ENCODE measurements around the gene SLC7A1.

The SLC7A1 gene

DNA sequence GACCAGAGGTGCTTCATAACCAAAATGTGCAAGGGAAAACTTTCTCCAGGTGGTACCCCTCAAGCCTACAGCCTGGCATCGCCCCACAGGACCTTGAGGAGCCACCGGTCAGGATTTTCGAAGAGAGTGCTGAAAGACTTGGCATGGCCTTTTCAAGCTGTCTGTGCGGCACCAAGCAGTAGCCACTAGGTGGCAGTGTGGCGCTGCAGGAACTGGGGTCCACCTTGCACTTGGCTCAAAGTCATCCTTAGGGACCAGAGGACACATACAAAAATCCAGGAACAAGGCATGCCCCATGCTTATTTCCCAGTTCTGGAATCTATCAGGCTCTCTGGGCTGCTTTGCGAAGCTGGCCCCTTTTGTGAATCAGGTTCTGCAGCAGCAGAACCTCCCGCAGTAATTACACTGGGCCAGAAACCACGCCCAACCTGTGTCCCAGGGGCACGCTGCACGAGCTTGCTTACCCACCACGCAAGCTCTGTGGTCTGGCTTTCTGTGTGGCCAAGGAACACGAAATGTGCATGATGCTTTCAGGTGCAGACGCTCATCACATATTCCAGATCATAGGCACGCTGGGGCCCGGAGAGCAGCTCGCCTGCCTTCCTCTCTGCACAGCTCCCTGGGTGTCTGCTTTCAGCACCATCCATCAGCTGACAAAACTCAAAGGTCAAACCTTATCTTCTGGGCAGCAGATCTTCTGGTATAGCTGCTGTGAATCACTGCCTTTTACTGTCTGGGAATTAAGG, 87.2 kb downstream of the SLC7A1 start:
- Histone ChIP-seq H3K27me3 (ENCODE audit: low read length) (no peaks in the 10 kb centered on the region), H3K4me3 (ENCODE audit: insufficient read depth, low read length, poor library complexity, severe bottlenecking) (no peak overlapping the region), H3K79me2 (ENCODE audit: insufficient read depth, low read length) (no peaks in the 10 kb centered on the region), H3K27ac (ENCODE audit: low read depth, low read length) (no peak overlapping the region), H3K36me3 (ENCODE audit: low read length) (no peaks in the 10 kb centered on the region; the same call in 1 of the 2 replicates), H3K9me2 (replicated peaks; ENCODE audit: insufficient read depth, low read length) (no peaks in the 10 kb centered on the region), H3K9me3 (ENCODE audit: insufficient read depth, low read length) (no peaks in the 10 kb centered on the region), H4K20me1 (ENCODE audit: low read depth, low read length) (no peaks in the 10 kb centered on the region; the same call in 1 of the 2 replicates), H3K4me2 (ENCODE audit: low read depth, low read length, poor library complexity, severe bottlenecking) (no peak overlapping the region), H3K9ac (ENCODE audit: low read length) (no peak overlapping the region), H3F3A (ENCODE audit: insufficient read depth) (peaks cover 10% of the 10 kb centered on the region), H2AFZ (ENCODE audit: low read depth, low read length, severe bottlenecking) (no peak overlapping the region)
- TF ChIP-seq, protein P1, sequence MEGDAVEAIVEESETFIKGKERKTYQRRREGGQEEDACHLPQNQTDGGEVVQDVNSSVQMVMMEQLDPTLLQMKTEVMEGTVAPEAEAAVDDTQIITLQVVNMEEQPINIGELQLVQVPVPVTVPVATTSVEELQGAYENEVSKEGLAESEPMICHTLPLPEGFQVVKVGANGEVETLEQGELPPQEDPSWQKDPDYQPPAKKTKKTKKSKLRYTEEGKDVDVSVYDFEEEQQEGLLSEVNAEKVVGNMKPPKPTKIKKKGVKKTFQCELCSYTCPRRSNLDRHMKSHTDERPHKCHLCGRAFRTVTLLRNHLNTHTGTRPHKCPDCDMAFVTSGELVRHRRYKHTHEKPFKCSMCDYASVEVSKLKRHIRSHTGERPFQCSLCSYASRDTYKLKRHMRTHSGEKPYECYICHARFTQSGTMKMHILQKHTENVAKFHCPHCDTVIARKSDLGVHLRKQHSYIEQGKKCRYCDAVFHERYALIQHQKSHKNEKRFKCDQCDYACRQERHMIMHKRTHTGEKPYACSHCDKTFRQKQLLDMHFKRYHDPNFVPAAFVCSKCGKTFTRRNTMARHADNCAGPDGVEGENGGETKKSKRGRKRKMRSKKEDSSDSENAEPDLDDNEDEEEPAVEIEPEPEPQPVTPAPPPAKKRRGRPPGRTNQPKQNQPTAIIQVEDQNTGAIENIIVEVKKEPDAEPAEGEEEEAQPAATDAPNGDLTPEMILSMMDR (IDR thresholded peaks at IDR 0.05; ENCODE audit: insufficient read depth, low read length, poor library complexity, severe bottlenecking), result peak; percentile 92
- no peak for TF ChIP-seq EZH2phosphoT487 (conservative IDR thresholded peaks at IDR 0.05; ENCODE audit: low read length)

GRCh38 chr13:29507356-29507755, 88.1 kb downstream of the SLC7A1 start:
- Histone ChIP-seq H3K27me3 (ENCODE audit: low read length) (no peaks in the 10 kb centered on the region), H3K27ac (ENCODE audit: low read depth, low read length) (no peak overlapping the region), H2AFZ (ENCODE audit: low read depth, low read length, severe bottlenecking) (no peak overlapping the region), H4K20me1 (ENCODE audit: low read depth, low read length) (no peaks in the 10 kb centered on the region; the same call in 1 of the 2 replicates), H3K79me2 (ENCODE audit: insufficient read depth, low read length) (no peaks in the 10 kb centered on the region), H3F3A (ENCODE audit: insufficient read depth) (peaks cover 10% of the 10 kb centered on the region), H3K9ac (ENCODE audit: low read length) (no peak overlapping the region), H3K4me2 (ENCODE audit: low read depth, low read length, poor library complexity, severe bottlenecking) (no peak overlapping the region), H3K9me2 (replicated peaks; ENCODE audit: insufficient read depth, low read length) (no peaks in the 10 kb centered on the region), H3K36me3 (ENCODE audit: low read length) (no peaks in the 10 kb centered on the region; the same call in 1 of the 2 replicates), H3K9me3 (ENCODE audit: insufficient read depth, low read length) (no peaks in the 10 kb centered on the region), H3K4me3 (ENCODE audit: insufficient read depth, low read length, poor library complexity, severe bottlenecking) (no peak overlapping the region)
- TF ChIP-seq, protein P1 (IDR thresholded peaks at IDR 0.05; ENCODE audit: insufficient read depth, low read length, poor library complexity, severe bottlenecking), result no peak
- no peak for TF ChIP-seq EZH2phosphoT487 (conservative IDR thresholded peaks at IDR 0.05; ENCODE audit: low read length)

DNA sequence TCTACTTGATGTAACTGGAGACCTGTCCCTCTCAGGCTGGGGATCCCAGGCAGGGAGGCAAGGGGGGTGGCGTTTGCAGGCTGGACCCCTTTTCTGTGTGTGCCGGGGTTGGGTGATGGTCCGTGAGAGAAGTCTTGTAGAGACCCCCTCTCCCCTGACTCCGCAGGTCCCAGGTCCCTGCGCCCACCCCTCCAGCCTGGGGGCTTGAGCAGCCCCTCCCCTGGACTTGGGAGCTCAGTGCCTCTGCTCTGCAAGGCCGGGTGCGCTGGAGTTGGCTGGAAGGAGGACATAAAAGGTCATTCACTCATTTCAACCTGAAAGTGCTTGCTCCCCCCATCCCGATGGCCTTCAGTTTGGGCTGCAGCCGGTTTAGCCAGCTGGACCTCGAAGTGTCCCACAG, 89.5 kb downstream of the SLC7A1 start:
- Histone ChIP-seq H3K4me2 (ENCODE audit: low read depth, low read length, poor library complexity, severe bottlenecking) (no peak overlapping the region), H3K4me3 (ENCODE audit: insufficient read depth, low read length, poor library complexity, severe bottlenecking) (no peak overlapping the region), H3F3A (ENCODE audit: insufficient read depth) (peaks cover 10% of the 10 kb centered on the region), H4K20me1 (ENCODE audit: low read depth, low read length) (no peaks in the 10 kb centered on the region; the same call in 1 of the 2 replicates), H3K9me2 (replicated peaks; ENCODE audit: insufficient read depth, low read length) (no peaks in the 10 kb centered on the region), H3K9ac (ENCODE audit: low read length) (no peak overlapping the region), H3K79me2 (ENCODE audit: insufficient read depth, low read length) (no peaks in the 10 kb centered on the region), H3K27ac (ENCODE audit: low read depth, low read length) (no peak overlapping the region), H3K9me3 (ENCODE audit: insufficient read depth, low read length) (no peaks in the 10 kb centered on the region), H3K27me3 (ENCODE audit: low read length) (no peaks in the 10 kb centered on the region), H3K36me3 (ENCODE audit: low read length) (no peaks in the 10 kb centered on the region), H2AFZ (ENCODE audit: low read depth, low read length, severe bottlenecking) (no peak overlapping the region)
- TF ChIP-seq EZH2phosphoT487 (conservative IDR thresholded peaks at IDR 0.05; ENCODE audit: low read length), result no peak
- TF ChIP-seq, protein P1 (IDR thresholded peaks at IDR 0.05; ENCODE audit: insufficient read depth, low read length, poor library complexity, severe bottlenecking), result no peak
